HEK293 (cell line): ENCODE data around the gene EEFSEC.

Source experiments
- CTCF ChIA-PET: fragments of 350-600 bp; formaldehyde crosslinking; extraction: SDS; loops from one replicate; lab custom pipeline; 2021; ENCODE audit warnings: antibody characterized with exemption; lab: Yijun Ruan, JAX
- POLR2A ChIA-PET: fragments of 300-600 bp; formaldehyde crosslinking; extraction: SDS; loops from one replicate; lab custom pipeline; 2020; ENCODE audit warnings: antibody characterized with exemption, inconsistent platforms; lab: Yijun Ruan, JAX
- H3K27ac ChIP-seq: fragments of 200-500 bp; sonication (Bioruptor generic); 2 replicates; pipeline ENCODE4 v1.5.1; 2014; ENCODE audit warnings: low read depth, low read length, control low read depth, inconsistent platforms; ENCODE audit errors: extremely low read depth
- H3K36me3 ChIP-seq, 2 experiments: fragments of 200-500 bp in 1 of 2; sonication (Bioruptor generic) in 1 of 2; 1 replicate in 1 of 2; 2 replicates in 1 of 2; pipeline ENCODE4 v1.5.1; 2014 to 2017; ENCODE audit warnings: inconsistent platforms in 2 of 2, low read length in 2 of 2; ENCODE audit not compliant: control insufficient read depth in 2 of 2, insufficient read depth in 1 of 2
- H3K4me1 ChIP-seq: fragments of 200-500 bp; sonication (Bioruptor generic); 2 replicates; pipeline ENCODE4 v1.5.1; 2014; ENCODE audit warnings: mild to moderate bottlenecking, low read length, inconsistent platforms; ENCODE audit not compliant: control insufficient read depth, insufficient read depth
- H3K4me3 ChIP-seq: 2 replicates; pipeline ENCODE4 v1.5.1; 2011; ENCODE audit warnings: low read depth, mild to moderate bottlenecking, control low read depth, low read length, moderate library complexity
- H3K9me3 ChIP-seq: fragments of 200-500 bp; sonication (Bioruptor generic); 2 replicates; pipeline ENCODE4 v1.5.1; 2014; ENCODE audit warnings: low read depth, low read length, inconsistent platforms; ENCODE audit not compliant: control insufficient read depth, insufficient read depth
- AEBP2 ChIP-seq: fragments of 450-650 bp; formaldehyde crosslinking; IDR thresholded peaks from 2 replicates; pipeline ENCODE4 v1.5.1; 2016; ENCODE audit warnings: missing biosample characterization, missing genetic modification characterization, borderline replicate concordance
- ELK4 ChIP-seq: IDR thresholded peaks from 2 replicates; pipeline ENCODE4 v1.6.1; 2011; ENCODE audit warnings: mild to moderate bottlenecking, low read depth, low read length, borderline replicate concordance
- KLF10 ChIP-seq: fragments of 450-650 bp; IDR thresholded peaks from 2 replicates; pipeline ENCODE4 v1.5.1; 2018; ENCODE audit warnings: missing biosample characterization, mild to moderate bottlenecking, missing genetic modification characterization
- KLF7 ChIP-seq: fragments of 450-650 bp; formaldehyde crosslinking; IDR thresholded peaks from 2 replicates; pipeline ENCODE4 v1.5.1; 2016; ENCODE audit warnings: missing biosample characterization, missing genetic modification characterization, borderline replicate concordance
- KLF9 ChIP-seq: fragments of 450-650 bp; formaldehyde crosslinking; IDR thresholded peaks from 2 replicates; pipeline ENCODE4 v1.5.1; 2016; ENCODE audit warnings: missing biosample characterization, missing genetic modification characterization, low read depth
- MYNN ChIP-seq: fragments of 450-650 bp; formaldehyde crosslinking; IDR thresholded peaks from 2 replicates; pipeline ENCODE4 v1.5.1; 2016; ENCODE audit warnings: missing biosample characterization, missing genetic modification characterization, borderline replicate concordance
- OVOL3 ChIP-seq: fragments of 450-650 bp; formaldehyde crosslinking; IDR thresholded peaks from 2 replicates; pipeline ENCODE4 v1.5.1; 2016; ENCODE audit warnings: missing biosample characterization, missing genetic modification characterization
- SETDB1 ChIP-seq: IDR thresholded peaks from one replicate; pipeline ENCODE4 v1.6.1; 2017; ENCODE audit warnings: mild to moderate bottlenecking, low read length, moderate library complexity, mixed read lengths; ENCODE audit not compliant: insufficient read length
- ZBTB1 ChIP-seq: fragments of 450-650 bp; formaldehyde crosslinking; IDR thresholded peaks from 2 replicates; pipeline ENCODE4 v1.5.1; 2016; ENCODE audit warnings: missing biosample characterization, missing genetic modification characterization
- ZEB2 ChIP-seq: fragments of 450-650 bp; formaldehyde crosslinking; IDR thresholded peaks from 2 replicates; pipeline ENCODE4 v1.5.1; 2016; ENCODE audit warnings: missing biosample characterization, missing genetic modification characterization
- ZNF24 ChIP-seq: fragments of 450-650 bp; formaldehyde crosslinking; IDR thresholded peaks from 2 replicates; pipeline ENCODE4 v1.5.1; 2016; ENCODE audit warnings: missing biosample characterization, missing genetic modification characterization
- ZNF362 ChIP-seq: fragments of 450-650 bp; formaldehyde crosslinking; IDR thresholded peaks from 2 replicates; pipeline ENCODE4 v1.5.1; 2016; ENCODE audit warnings: missing biosample characterization, missing genetic modification characterization
- ZNF391 ChIP-seq: fragments of 450-650 bp; formaldehyde crosslinking; IDR thresholded peaks from 2 replicates; pipeline ENCODE4 v1.5.1; 2016; ENCODE audit warnings: low read depth, missing biosample characterization, missing genetic modification characterization, borderline replicate concordance
- ZNF561 ChIP-seq: fragments of 450-650 bp; IDR thresholded peaks from 2 replicates; pipeline ENCODE4 v1.5.1; 2018; ENCODE audit warnings: missing biosample characterization, missing genetic modification characterization, borderline replicate concordance
- ZNF580 ChIP-seq: fragments of 450-650 bp; formaldehyde crosslinking; IDR thresholded peaks from 2 replicates; pipeline ENCODE4 v1.5.1; 2016; ENCODE audit warnings: missing biosample characterization, missing genetic modification characterization
- ZNF596 ChIP-seq: fragments of 450-650 bp; IDR thresholded peaks from 2 replicates; pipeline ENCODE4 v1.5.0; 2018; ENCODE audit warnings: missing biosample characterization, mild to moderate bottlenecking, missing genetic modification characterization, moderate library complexity
- ZNF645 ChIP-seq: fragments of 450-650 bp; formaldehyde crosslinking; IDR thresholded peaks from 2 replicates; pipeline ENCODE4; 2016; ENCODE audit warnings: missing biosample characterization, missing genetic modification characterization
- ZNF660 ChIP-seq: fragments of 450-650 bp; IDR thresholded peaks from 2 replicates; pipeline ENCODE4 v1.5.1; 2018; ENCODE audit warnings: missing biosample characterization, mild to moderate bottlenecking, missing genetic modification characterization
- ZNF664 ChIP-seq: fragments of 450-650 bp; formaldehyde crosslinking; IDR thresholded peaks from 2 replicates; pipeline ENCODE4 v1.5.1; 2016; ENCODE audit warnings: missing biosample characterization, missing genetic modification characterization
- ZNF747 ChIP-seq: fragments of 450-650 bp; formaldehyde crosslinking; IDR thresholded peaks from 2 replicates; pipeline ENCODE4 v1.5.1; 2016; ENCODE audit warnings: missing biosample characterization, missing genetic modification characterization
- ZNF843 ChIP-seq: fragments of 450-650 bp; formaldehyde crosslinking; IDR thresholded peaks from 2 replicates; pipeline ENCODE4 v1.5.1; 2016; ENCODE audit warnings: missing biosample characterization, missing genetic modification characterization
- ZSCAN5A ChIP-seq: fragments of 450-650 bp; formaldehyde crosslinking; IDR thresholded peaks from 2 replicates; pipeline ENCODE4 v1.5.1; 2016; ENCODE audit warnings: missing biosample characterization, missing genetic modification characterization

The EEFSEC gene

GRCh38 chr3:128222796-128223385 is 69.6 kb downstream of the EEFSEC start:
- no peak for TF ChIP-seq ZNF362 (tag by site-specific recombination)
- TF ChIP-seq ZNF391 (tag by site-specific recombination) = no peak
- no peak for TF ChIP-seq MYNN (tag by site-specific recombination)
- TF ChIP-seq ZSCAN5A (tag by site-specific recombination) = no peak
- TF ChIP-seq SETDB1 = peak; percentile 77
- TF ChIP-seq, all 188 proteins: peak for 1
- ChIA-PET CTCF (no interaction called here), POLR2A (no interaction called here)
- no peaks in the 10 kb centered on the region for H3K9me3 ChIP-seq
- no peaks in the 10 kb centered on the region for H3K4me1 ChIP-seq
- H3K4me3 ChIP-seq = no peak overlapping the region
- H3K36me3 ChIP-seq = no peaks in the 10 kb centered on the region
- H3K27ac ChIP-seq = no peak overlapping the region

- Histone ChIP-seq H3K4me3 (no peak overlapping the region), H3K36me3 (no peaks in the 10 kb centered on the region), H3K4me1 (no peaks in the 10 kb centered on the region), H3K9me3 (no peaks in the 10 kb centered on the region), H3K27ac (no peak overlapping the region)
- ChIA-PET POLR2A (no interaction called here), CTCF (interaction anchor here (0.6 to 3.3 kb wide), 24 partner anchors 9 to 382 kb away, joined by 3 to 28 read pairs (median 3); no protein-coding TSS in a partner anchor)
- TF ChIP-seq ZNF660 (tag by site-specific recombination) (no peak), ZNF596 (tag by site-specific recombination) (no peak), KLF9 (no peak), ZBTB1 (tag by site-specific recombination) (no peak), ZNF843 (tag by site-specific recombination) (no peak), ZNF580 (tag by site-specific recombination) (no peak), ZNF362 (tag by site-specific recombination) (no peak), ZNF561 (tag by site-specific recombination) (no peak), ZNF24 (tag by site-specific recombination) (no peak), ZEB2 (no peak), KLF10 (tag by site-specific recombination) (no peak), OVOL3 (tag by site-specific recombination) (no peak), ZNF645 (no peak), KLF7 (tag by site-specific recombination) (no peak), ZNF747 (no peak), ELK4 (no peak), AEBP2 (tag by site-specific recombination) (no peak), ZNF664 (tag by site-specific recombination) (no peak)
Observed at GRCh38 chr3:128226186-128226725, 73.0 kb downstream of the EEFSEC start.
